PFSK-1 (cell line): ENCODE data around the gene PAOX.

Experiments used
- POLR2AphosphoS5 ChIP-seq: IDR thresholded peaks from 2 replicates; pipeline ENCODE4 v1.6.1; 2012; ENCODE audit warnings: low read depth, mild to moderate bottlenecking, control low read depth, low read length, moderate library complexity
- REST ChIP-seq, 2 experiments: IDR thresholded peaks; 2 replicates each; pipeline versions ENCODE4 v1.6.1 to v1.8.0; 2011 to 2012; ENCODE audit warnings: low read depth in 2 of 2, low read length in 2 of 2, control low read depth in 1 of 2, inconsistent platforms in 1 of 2, mild to moderate bottlenecking in 1 of 2, moderate library complexity in 1 of 2; ENCODE audit not compliant: insufficient read depth in 1 of 2
- TAF1 ChIP-seq: IDR thresholded peaks from 2 replicates; pipeline ENCODE4 v1.6.1; 2012; ENCODE audit warnings: low read length, control low read depth, borderline replicate concordance; ENCODE audit not compliant: insufficient read depth

DNA sequence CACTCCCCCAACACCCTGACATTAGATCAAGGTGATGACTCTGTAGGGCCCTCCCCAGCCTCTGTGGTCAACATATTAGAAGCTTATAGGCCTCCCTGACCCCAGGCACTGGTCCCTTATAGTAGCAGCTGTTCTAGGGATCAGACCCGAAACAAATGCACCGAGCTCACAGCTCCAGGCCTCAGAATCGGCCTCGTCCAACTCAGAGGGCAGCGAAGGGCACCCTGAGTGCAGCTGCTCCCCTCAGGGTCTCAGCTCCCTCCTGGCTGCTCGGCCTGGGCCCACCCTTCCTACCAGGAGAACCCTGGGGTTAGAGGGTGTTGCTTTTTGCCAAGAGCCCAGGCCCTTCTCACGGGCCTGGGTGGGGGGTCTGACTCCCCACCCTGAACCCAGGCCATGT, 10.9 kb upstream of the PAOX start:
- TF ChIP-seq POLR2AphosphoS5, result no peak
- no peak for TF ChIP-seq REST (IDR thresholded peaks at IDR 0.05; ENCODE audit: insufficient read depth in 1 of 2, low read depth in 2 of 2, low read length in 2 of 2)
- TF ChIP-seq TAF1, result no peak
